Spleen (tissue), 11 donors: ENCODE results near the gene TM9SF3. TPM values are rescaled to one million over a fixed set of nuclear protein-coding genes. Genes with fewer than 3 reads are reported as not detected.

ENCODE experiments used
- DNase-seq: peaks from one replicate; pipeline ENCODE4 v3.0.0-alpha.2; 2020
- H3K27ac ChIP-seq, 8 donors: fragments of 200-600 bp; sonication (generic) in 7 of 8; 1 replicate in 4 of 8; 2 replicates in 4 of 8; pipeline versions ENCODE4 v1.5.0 to v1.8.0; 2016 to 2021; ENCODE audit warnings: inconsistent platforms in 4 of 8, mild to moderate bottlenecking in 4 of 8, moderate library complexity in 1 of 8
- H3K27me3 ChIP-seq, 7 donors: fragments of 200-600 bp; sonication (generic) in 6 of 7; replicated peaks in 1 of 7; 1 replicate in 4 of 7; 2 replicates in 3 of 7; pipeline versions ENCODE4 v1.5.0 to v1.8.0; 2016 to 2021; ENCODE audit warnings: inconsistent platforms in 3 of 7, mild to moderate bottlenecking in 1 of 7
- H3K36me3 ChIP-seq, 6 donors: fragments of 200-600 bp; sonication (generic) in 5 of 6; 1 replicate in 4 of 6; 2 replicates in 2 of 6; pipeline versions ENCODE4 v1.5.0 to v1.8.0; 2016 to 2021; ENCODE audit warnings: inconsistent platforms in 2 of 6
- H3K4me1 ChIP-seq, 6 donors: fragments of 200-600 bp; sonication (generic) in 5 of 6; 1 replicate in 3 of 6; 2 replicates in 3 of 6; pipeline versions ENCODE4 v1.5.0 to v1.8.0; 2016 to 2021; ENCODE audit warnings: inconsistent platforms in 3 of 6
- H3K4me3 ChIP-seq, 8 donors: fragments of 200-600 bp; sonication (generic) in 7 of 8; 1 replicate in 4 of 8; 2 replicates in 4 of 8; pipeline versions ENCODE4 v1.5.0 to v1.8.0; 2016 to 2021; ENCODE audit warnings: inconsistent platforms in 4 of 8, mild to moderate bottlenecking in 4 of 8, moderate library complexity in 2 of 8
- H3K9me3 ChIP-seq, 8 donors: fragments of 200-600 bp; sonication (generic) in 7 of 8; 1 replicate in 4 of 8; 2 replicates in 4 of 8; pipeline versions ENCODE4 v1.5.0 to v1.8.0; 2016 to 2021; ENCODE audit warnings: inconsistent platforms in 4 of 8
- POLR2A ChIP-seq, 3 donors: fragments of 450-650 bp; IDR thresholded peaks; one replicate each; pipeline ENCODE4 v1.5.1; 2017; ENCODE audit warnings: antibody characterized with exemption in 3 of 3, mild to moderate bottlenecking in 1 of 3
- POLR2AphosphoS5 ChIP-seq, 3 donors: sonication (generic); formaldehyde crosslinking; IDR thresholded peaks; one replicate each; pipeline ENCODE4 v1.5.1; 2017; ENCODE audit warnings: antibody characterized with exemption in 3 of 3
- WGBS, 5 donors: extraction: QIAGEN DNeasy Blood & Tissue Kit in 3 of 5; methylation state at CpG; one replicate each; pipeline versions ENCODE4 v1.1.5 to v1.1.7; 2013 to 2018; 5-methylcytosine and 5-hydroxymethylcytosine counted together
- intact Hi-C: fragments of 100-400 bp; cut with DNase I; formaldehyde crosslinking; loops from one replicate; pipeline ENCODE4 v1.15.0; 2023; ENCODE audit warnings: low total_unique reads
- polyA plus RNA-seq, 3 donors: library from polyadenylated mRNA; stranded (reverse); fragments of 200-250 nt; gene quantifications; one replicate each; pipeline ENCODE4 v1.2.1, GENCODE V29; 2013
- total RNA-seq, 7 donors: library from RNA; depleted of rRNA in 3 of 7; stranded (reverse); fragments of >200 nt in 3 of 7; fragmentation: NEBNext Ultra II Directional in 4 of 7; extraction: Animal tissue kit (Norgen Biotek cat#: 25700) in 4 of 7; gene quantifications; one replicate each; pipeline versions ENCODE4 v1.1.0 to v1.2.1, GENCODE V29; 2016 to 2021
- TF ChIP-seq, protein P1 (sequence below), 11 experiments: fragments of 200-600 bp in 7 of 11; fragments of 450-650 bp in 4 of 11; sonication (generic) in 4 of 11; IDR thresholded peaks in 8 of 11; conservative IDR thresholded peaks in 3 of 11; 1 replicate in 7 of 11; 2 replicates in 4 of 11; pipeline versions ENCODE4 v1.4.0 to v1.8.0; 2016 to 2021; ENCODE audit warnings: antibody characterized with exemption in 11 of 11, inconsistent platforms in 4 of 11, mild to moderate bottlenecking in 1 of 11
- donor health status: healthy with polysubstance abuse.
- donor health status: DM: no; HTN: no; CAD: no; lungs with moderate emphysema.
- donor health status: DM: no; HTN: no; CAD: no.
- donor health status: Bipolar disorder and iron deficiency.
- donor health status: healthy.
- donor health status: DM: no; HTN: no; CAD: no.
- donor health status: DM: yes; HTN: yes; CAD: no.

The TM9SF3 gene
- total and polyA plus RNA-seq, 10 donors = 13.2 to 107 (median 76.7) TPM

DNA sequence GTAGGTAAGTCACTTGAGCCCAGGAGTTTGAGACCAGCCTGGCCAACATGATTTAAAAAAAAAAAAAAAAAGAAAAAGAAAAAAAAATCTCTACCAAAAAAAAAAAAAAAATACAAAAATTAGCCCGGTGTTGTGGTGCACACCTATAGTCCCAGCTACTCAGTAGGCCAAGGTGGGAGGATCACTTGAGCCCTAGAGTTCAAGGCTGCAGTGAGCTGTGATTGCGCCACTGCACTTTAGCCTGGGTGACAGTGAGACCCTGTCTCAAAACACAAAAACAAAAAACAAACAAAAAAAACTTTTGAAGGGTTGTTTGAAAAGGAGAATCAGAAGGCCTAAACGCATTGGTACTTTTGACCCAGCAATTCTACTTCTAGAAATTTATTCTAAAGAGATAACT, 86.8 kb downstream of the TM9SF3 start:
- H3K36me3 ChIP-seq = no peaks in the 10 kb centered on the region
- no peaks in the 10 kb centered on the region for H3K4me1 ChIP-seq
- 92 to 97% (median 93%) methylated on average over 3 of the region's 3 CpGs for WGBS, 5 donors
- no peaks in the 10 kb centered on the region for H3K9me3 ChIP-seq
- TF ChIP-seq, protein P1, sequence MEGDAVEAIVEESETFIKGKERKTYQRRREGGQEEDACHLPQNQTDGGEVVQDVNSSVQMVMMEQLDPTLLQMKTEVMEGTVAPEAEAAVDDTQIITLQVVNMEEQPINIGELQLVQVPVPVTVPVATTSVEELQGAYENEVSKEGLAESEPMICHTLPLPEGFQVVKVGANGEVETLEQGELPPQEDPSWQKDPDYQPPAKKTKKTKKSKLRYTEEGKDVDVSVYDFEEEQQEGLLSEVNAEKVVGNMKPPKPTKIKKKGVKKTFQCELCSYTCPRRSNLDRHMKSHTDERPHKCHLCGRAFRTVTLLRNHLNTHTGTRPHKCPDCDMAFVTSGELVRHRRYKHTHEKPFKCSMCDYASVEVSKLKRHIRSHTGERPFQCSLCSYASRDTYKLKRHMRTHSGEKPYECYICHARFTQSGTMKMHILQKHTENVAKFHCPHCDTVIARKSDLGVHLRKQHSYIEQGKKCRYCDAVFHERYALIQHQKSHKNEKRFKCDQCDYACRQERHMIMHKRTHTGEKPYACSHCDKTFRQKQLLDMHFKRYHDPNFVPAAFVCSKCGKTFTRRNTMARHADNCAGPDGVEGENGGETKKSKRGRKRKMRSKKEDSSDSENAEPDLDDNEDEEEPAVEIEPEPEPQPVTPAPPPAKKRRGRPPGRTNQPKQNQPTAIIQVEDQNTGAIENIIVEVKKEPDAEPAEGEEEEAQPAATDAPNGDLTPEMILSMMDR (IDR thresholded peaks at IDR 0.05 in 8 of 11, conservative IDR thresholded peaks at IDR 0.05 in 3 of 11) = no peak
- no peak for TF ChIP-seq POLR2AphosphoS5 (IDR thresholded peaks at IDR 0.05)
- TF ChIP-seq POLR2A (IDR thresholded peaks at IDR 0.05) = no peak
- no peaks in the 10 kb centered on the region for H3K27me3 ChIP-seq
- intact Hi-C loops = no loop called here
- H3K4me3 ChIP-seq = no peak overlapping the region
- no peak for DNase-seq
- no peak overlapping the region for H3K27ac ChIP-seq

DNA sequence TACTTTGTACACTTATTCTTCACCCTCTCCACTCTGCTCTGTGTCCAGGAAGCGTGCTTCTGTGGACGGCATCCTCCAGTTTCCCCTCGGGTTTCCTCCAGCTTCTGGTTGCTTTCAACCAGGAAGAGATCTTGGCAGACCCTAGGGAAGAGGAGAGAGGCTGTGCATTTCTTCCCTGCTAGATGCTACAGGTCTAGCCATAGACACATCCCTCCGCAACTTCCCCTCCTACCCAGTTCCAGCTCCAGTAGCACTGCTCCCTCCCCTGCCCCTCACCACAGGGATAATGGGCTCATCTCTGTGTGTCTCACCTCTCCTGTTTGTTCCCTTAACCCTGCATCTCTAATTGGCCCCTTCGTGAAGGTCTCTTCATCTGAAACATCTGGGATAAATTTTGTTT, 89.4 kb downstream of the TM9SF3 start:
- Histone ChIP-seq H3K27ac (no peak overlapping the region), H3K9me3 (no peaks in the 10 kb centered on the region), H3K36me3 (no peaks in the 10 kb centered on the region), H3K27me3 (no peaks in the 10 kb centered on the region), H3K4me3 (no peak overlapping the region), H3K4me1 (no peaks in the 10 kb centered on the region)
- 36 to 59% (median 47%) methylated on average over 5 of the region's 5 CpGs for WGBS, 5 donors
- DNase-seq = no peak
- TF ChIP-seq, protein P1 (IDR thresholded peaks at IDR 0.05 in 8 of 11, conservative IDR thresholded peaks at IDR 0.05 in 3 of 11) = no peak
- TF ChIP-seq POLR2A (IDR thresholded peaks at IDR 0.05) (no peak), POLR2AphosphoS5 (IDR thresholded peaks at IDR 0.05) (no peak)
- intact Hi-C loops = no loop called here

DNA sequence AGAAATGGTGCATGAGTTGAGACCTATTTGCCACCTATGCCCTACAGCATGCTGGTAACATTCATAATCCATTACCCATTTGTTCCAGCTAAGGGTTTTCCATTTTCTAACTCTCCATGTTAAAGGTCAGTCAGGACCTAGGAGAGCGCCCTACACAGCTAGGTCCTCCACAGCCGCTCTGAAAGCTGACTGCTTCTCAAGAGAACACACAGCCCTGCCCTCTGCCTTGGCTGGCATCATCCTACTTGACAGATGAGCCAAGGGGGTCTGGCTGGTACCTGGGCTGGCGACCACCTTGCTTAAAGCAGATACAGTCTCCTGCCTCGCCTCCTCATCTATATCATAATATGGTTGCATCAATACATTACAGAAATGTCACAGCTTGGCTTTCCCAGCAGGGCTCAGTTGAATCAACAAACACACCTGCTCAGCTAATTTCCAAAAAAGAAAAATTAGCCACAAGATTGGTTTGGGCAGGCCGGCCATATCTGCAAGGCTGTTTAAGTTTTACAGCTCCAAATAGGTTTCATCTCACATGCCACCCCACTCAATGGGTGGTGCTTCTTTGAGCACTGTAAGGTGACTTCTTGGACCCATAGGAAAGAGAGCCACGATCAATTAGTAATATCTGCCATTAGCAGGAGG, 90.4 kb downstream of the TM9SF3 start:
- TF ChIP-seq POLR2AphosphoS5 (IDR thresholded peaks at IDR 0.05) (no peak), POLR2A (IDR thresholded peaks at IDR 0.05) (no peak)
- TF ChIP-seq, protein P1 (IDR thresholded peaks at IDR 0.05 in 8 of 11, conservative IDR thresholded peaks at IDR 0.05 in 3 of 11) = no peak
- 75 to 81% (median 79%) methylated on average over 6 of the region's 6 CpGs for WGBS, 5 donors
- H3K9me3 ChIP-seq = no peaks in the 10 kb centered on the region
- no peak for DNase-seq
- H3K27me3 ChIP-seq = no peaks in the 10 kb centered on the region
- no peak overlapping the region for H3K4me3 ChIP-seq
- no peaks in the 10 kb centered on the region for H3K36me3 ChIP-seq
- H3K4me1 ChIP-seq = no peaks in the 10 kb centered on the region
- intact Hi-C loops = no loop called here
- H3K27ac ChIP-seq = no peak overlapping the region

DNA sequence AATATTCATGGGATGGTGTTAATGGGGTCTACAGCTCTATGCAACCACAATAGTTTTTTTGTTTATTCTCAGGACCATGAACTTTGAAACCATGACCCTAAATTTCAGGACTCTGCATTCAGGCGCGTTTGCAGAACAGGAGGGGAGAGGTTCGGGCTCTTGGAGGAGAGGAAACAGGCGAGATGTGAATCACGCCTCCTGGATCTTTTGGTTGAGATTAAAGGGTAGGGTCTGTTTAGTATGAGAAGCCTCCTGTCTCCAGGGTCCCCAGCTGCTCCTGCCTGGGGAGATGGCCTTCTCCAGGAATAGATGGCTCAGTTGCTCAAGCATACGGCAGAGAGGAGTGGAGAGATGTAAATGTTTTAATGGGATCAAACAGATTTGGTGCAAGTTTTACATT, 91.3 kb downstream of the TM9SF3 start:
- H3K4me1 ChIP-seq = no peaks in the 10 kb centered on the region
- DNase-seq = no peak
- 92 to 96% (median 94%) methylated on average over 6 of the region's 6 CpGs for WGBS, 5 donors

More for the DNA sequence above, 91.3 kb downstream of the TM9SF3 start:
- Histone ChIP-seq H3K36me3 (no peaks in the 10 kb centered on the region), H3K27ac (no peak overlapping the region), H3K9me3 (no peaks in the 10 kb centered on the region), H3K4me3 (no peak overlapping the region), H3K27me3 (no peaks in the 10 kb centered on the region)
- TF ChIP-seq, protein P1 (IDR thresholded peaks at IDR 0.05 in 8 of 11, conservative IDR thresholded peaks at IDR 0.05 in 3 of 11) = no peak
- TF ChIP-seq POLR2AphosphoS5 (IDR thresholded peaks at IDR 0.05) (no peak), POLR2A (IDR thresholded peaks at IDR 0.05) (no peak)
- intact Hi-C loops = no loop called here
